Kidney tubule cell (primary cell): ENCODE results near the gene SCGB3A1.

Source experiments
- DNase-seq: peaks from one replicate; pipeline ENCODE4 v3.0.0-alpha.2; 2018; ENCODE audit warnings: low spot score

SCGB3A1 gene

GRCh38 chr5:180586870-180587269 lies 4.4 kb downstream of the SCGB3A1 start:
- no peak for DNase-seq

GRCh38 chr5:180586204-180586603 lies 5.1 kb downstream of the SCGB3A1 start:
- DNase-seq: no peak

- DNase-seq: no peak
These were observed 7.6 kb downstream of the SCGB3A1 start for GRCh38 chr5:180583738-180584137.

GRCh38 chr5:180580681-180581080 lies 10.6 kb downstream of the SCGB3A1 start:
- DNase-seq: no peak

GRCh38 chr5:180575571-180575970 lies 15.7 kb downstream of the SCGB3A1 start:
- no peak for DNase-seq

GRCh38 chr5:180568914-180569313 lies 22.4 kb downstream of the SCGB3A1 start:
- no peak for DNase-seq

GRCh38 chr5:180563994-180564393 lies 27.3 kb downstream of the SCGB3A1 start:
- no peak for DNase-seq

GRCh38 chr5:180558232-180558631 lies 33.1 kb downstream of the SCGB3A1 start:
- no peak for DNase-seq

GRCh38 chr5:180557217-180557809 lies 34.0 kb downstream of the SCGB3A1 start:
- peak; percentile 11 for DNase-seq

GRCh38 chr5:180555168-180555921 lies 36.0 kb downstream of the SCGB3A1 start:
- DNase-seq: no peak

- DNase-seq: no peak
These were observed 37.8 kb downstream of the SCGB3A1 start for GRCh38 chr5:180553530-180553929.

GRCh38 chr5:180548563-180548962 lies 42.7 kb downstream of the SCGB3A1 start:
- DNase-seq: no peak

GRCh38 chr5:180545248-180545647 lies 46.1 kb downstream of the SCGB3A1 start:
- no peak for DNase-seq

- DNase-seq: no peak
These were observed 49.6 kb downstream of the SCGB3A1 start for GRCh38 chr5:180541710-180542109.
